A549 (cell line): ENCODE data around the gene PAQR5. TPM values are rescaled to one million over a fixed set of nuclear protein-coding genes. Genes with fewer than 3 reads are reported as not detected.

Experiments
- ATAC-seq, 2 experiments: fragments of 200-7000 bp in 1 of 2; fragments of >200 bp in 1 of 2; cut with Nextera tagmentation in 1 of 2; cut with Tn5 transposase in 1 of 2; 3 replicates each; pipeline versions ENCODE4 v1.8.0 to v1.9.1; 2018 to 2020; ENCODE audit warnings: mild to moderate bottlenecking in 1 of 2, moderate library complexity in 1 of 2
- CTCF ChIA-PET: fragments of 300-600 bp; sonication (Branson Sonifier 250); formaldehyde crosslinking; extraction: SDS; loops from one replicate; lab custom pipeline; 2021; ENCODE audit warnings: antibody characterized with exemption, inconsistent platforms; lab: Yijun Ruan, JAX
- POLR2A ChIA-PET: fragments of 350-600 bp; formaldehyde crosslinking; extraction: SDS; loops from one replicate; lab custom pipeline; 2021; ENCODE audit warnings: antibody characterized with exemption, inconsistent platforms; lab: Yijun Ruan, JAX
- DNase-seq, 2 experiments: peaks; one replicate each; pipeline versions ENCODE4 v3.0.0 to v3.0.0-alpha.2; 2011 to 2016; ENCODE audit warnings: low read depth in 1 of 2, low spot score in 1 of 2
- FAIRE-seq: peaks from 2 replicates; lab custom pipeline; 2011; peaks lifted over from hg19 to GRCh38; lab: Jason Lieb, UNC
- H3K27ac ChIP-seq, 2 experiments: fragments of >200 bp; sonication (Bioruptor Twin); formaldehyde crosslinking; 3 replicates each; pipeline ENCODE4 v1.5.1; 2016 to 2017
- H3K4me1 ChIP-seq: fragments of >200 bp; sonication (Bioruptor Twin); formaldehyde crosslinking; 3 replicates; pipeline ENCODE4 v1.6.1; 2016
- H3K4me2 ChIP-seq: fragments of >200 bp; sonication (Bioruptor Twin); formaldehyde crosslinking; 3 replicates; pipeline ENCODE4 v1.6.1; 2016
- H3K4me3 ChIP-seq: fragments of >200 bp; sonication (Bioruptor Twin); formaldehyde crosslinking; 3 replicates; pipeline ENCODE4 v1.5.1; 2016
- H3K9me3 ChIP-seq: fragments of >200 bp; sonication (Bioruptor Twin); formaldehyde crosslinking; 3 replicates; pipeline ENCODE4 v1.6.1; 2016
- ATOH8 ChIP-seq: fragments of 250-450 bp; sonication (Bioruptor Pico); IDR thresholded peaks from 2 replicates; pipeline ENCODE4 v1.5.0; 2020; ENCODE audit warnings: low read depth, mild to moderate bottlenecking, moderate library complexity
- BHLHE40 ChIP-seq: IDR thresholded peaks from 2 replicates; pipeline ENCODE4 v1.6.1; 2012; ENCODE audit warnings: low read depth, low read length, inconsistent platforms
- CBX8 ChIP-seq: fragments of 200-600 bp; sonication (generic); IDR thresholded peaks from 2 replicates; pipeline ENCODE4 v1.6.1; 2016
- CEBPB ChIP-seq, 2 experiments: fragments of >200 bp in 1 of 2; sonication (Bioruptor Twin) in 1 of 2; formaldehyde crosslinking in 1 of 2; IDR thresholded peaks; 2 replicates each; pipeline ENCODE4 v1.6.1; 2012 to 2016
- CHD4 ChIP-seq: fragments of 200-600 bp; sonication (generic); IDR thresholded peaks from 2 replicates; pipeline ENCODE4 v1.6.1; 2016; ENCODE audit warnings: antibody characterized with exemption, mild to moderate bottlenecking, borderline replicate concordance
- EHF ChIP-seq: fragments of 250-450 bp; sonication (Bioruptor Pico); IDR thresholded peaks from 2 replicates; pipeline ENCODE4 v1.5.0; 2020; ENCODE audit warnings: mild to moderate bottlenecking
- FOSB ChIP-seq: fragments of 250-450 bp; sonication (Bioruptor Pico); IDR thresholded peaks from 2 replicates; pipeline ENCODE4 v1.5.0; 2020; ENCODE audit warnings: mild to moderate bottlenecking, moderate library complexity
- GATA3 ChIP-seq: IDR thresholded peaks from 2 replicates; pipeline ENCODE4 v1.6.1; 2012; ENCODE audit warnings: borderline replicate concordance
- HDAC2 ChIP-seq: fragments of 200-600 bp; sonication (generic); IDR thresholded peaks from 2 replicates; pipeline ENCODE4 v1.6.1; 2016
- HES2 ChIP-seq: fragments of >200 bp; sonication (Bioruptor Twin); formaldehyde crosslinking; IDR thresholded peaks from 2 replicates; pipeline ENCODE4 v1.6.1; 2016
- HEYL ChIP-seq: fragments of 250-450 bp; sonication (Bioruptor Pico); IDR thresholded peaks from 2 replicates; pipeline ENCODE4 v1.8.0; 2021; ENCODE audit warnings: mild to moderate bottlenecking, moderate library complexity
- HOXA7 ChIP-seq: fragments of 250-450 bp; sonication (Bioruptor Pico); IDR thresholded peaks from 2 replicates; pipeline ENCODE4 v1.5.0; 2020; ENCODE audit warnings: mild to moderate bottlenecking, moderate library complexity
- HOXB13 ChIP-seq: fragments of 250-450 bp; sonication (Bioruptor Pico); IDR thresholded peaks from 2 replicates; pipeline ENCODE4 v1.5.0; 2020; ENCODE audit warnings: low read depth, mild to moderate bottlenecking, moderate library complexity
- KDM1A ChIP-seq: fragments of 200-600 bp; sonication (generic); IDR thresholded peaks from 2 replicates; pipeline ENCODE4 v1.6.1; 2016; ENCODE audit warnings: low read depth, mild to moderate bottlenecking
- MAZ ChIP-seq: fragments of 150-350 bp; IDR thresholded peaks from 2 replicates; pipeline ENCODE4 v1.6.1; 2014; ENCODE audit warnings: antibody characterized with exemption, low read depth, low read length, borderline replicate concordance
- MYC ChIP-seq: IDR thresholded peaks from 2 replicates; pipeline ENCODE4 v1.6.1; 2012; ENCODE audit warnings: mild to moderate bottlenecking, inconsistent platforms, low read length, improper control_type of control experiment, borderline replicate concordance
- NFE2L2 ChIP-seq: fragments of 150-350 bp; conservative IDR thresholded peaks from 2 replicates; pipeline ENCODE4 v1.6.1; 2014; ENCODE audit warnings: low read length
- NPAS2 ChIP-seq: fragments of 250-450 bp; sonication (Bioruptor Pico); IDR thresholded peaks from 2 replicates; pipeline ENCODE4 v1.8.0; 2022; ENCODE audit warnings: mild to moderate bottlenecking, moderate library complexity, borderline replicate concordance
- NR3C1 ChIP-seq: fragments of >200 bp; sonication (Bioruptor Twin); formaldehyde crosslinking; IDR thresholded peaks from 3 replicates; pipeline ENCODE4 v1.6.1; 2017
- PHF8 ChIP-seq: fragments of 200-600 bp; sonication (generic); IDR thresholded peaks from 2 replicates; pipeline ENCODE4 v1.6.1; 2016; ENCODE audit warnings: low read depth, mild to moderate bottlenecking, antibody characterized with exemption, moderate library complexity, borderline replicate concordance
- POLR2AphosphoS2 ChIP-seq: conservative IDR thresholded peaks from 2 replicates; pipeline ENCODE4 v1.6.1; 2012; ENCODE audit warnings: low read length, improper control_type of control experiment, inconsistent platforms
- RCOR1 ChIP-seq: fragments of 150-350 bp; IDR thresholded peaks from 2 replicates; pipeline ENCODE4 v1.6.1; 2014; ENCODE audit warnings: antibody characterized with exemption, low read length, low read depth
- RNF2 ChIP-seq: fragments of 200-600 bp; sonication (generic); IDR thresholded peaks from 2 replicates; pipeline ENCODE4 v1.6.1; 2016; ENCODE audit warnings: low read depth, mild to moderate bottlenecking, antibody characterized with exemption, moderate library complexity, borderline replicate concordance
- SREBF2 ChIP-seq: fragments of 450-650 bp; IDR thresholded peaks from 2 replicates; pipeline ENCODE4 v1.6.1; 2014; ENCODE audit warnings: mild to moderate bottlenecking, moderate library complexity
- TFCP2L1 ChIP-seq: fragments of 250-450 bp; sonication (Bioruptor Pico); IDR thresholded peaks from 2 replicates; pipeline ENCODE4 v1.5.0; 2021; ENCODE audit warnings: mild to moderate bottlenecking
- TP53 ChIP-seq: fragments of 250-450 bp; sonication (Bioruptor Pico); IDR thresholded peaks from 2 replicates; pipeline ENCODE4 v1.5.0; 2021; ENCODE audit warnings: mild to moderate bottlenecking, moderate library complexity
- ZFP36 ChIP-seq: fragments of 450-650 bp; IDR thresholded peaks from 2 replicates; pipeline ENCODE4 v1.6.1; 2014; ENCODE audit warnings: borderline replicate concordance; ENCODE audit not compliant: partially characterized antibody
- ZSCAN20 ChIP-seq: fragments of 250-450 bp; sonication (Bioruptor Pico); IDR thresholded peaks from 2 replicates; pipeline ENCODE4 v1.8.0; 2022; ENCODE audit warnings: mild to moderate bottlenecking, moderate library complexity
- WGBS: methylation state at CpG from one replicate; pipeline ENCODE4 v1.1.6; 2017; ENCODE audit errors: missing lambda C conversion rate; 5-methylcytosine and 5-hydroxymethylcytosine counted together
- polyA plus RNA-seq, 4 experiments: library from polyadenylated mRNA; depleted of rRNA in 3 of 4; stranded (reverse); fragments of >200 nt; fragmentation: RNase III in 1 of 4; extraction: RNeasy Plus Mini Kit Qiagen cat#74134 plus additional on column Dnase treatment in 1 of 4; gene quantifications; 2 replicates in 3 of 4; 3 replicates in 1 of 4; pipeline ENCODE4 v1.2.3, GENCODE V29; 2011 to 2017
- TF ChIP-seq, protein P1 (sequence below): IDR thresholded peaks from 2 replicates; pipeline ENCODE4 v1.6.1; 2012
- TF ChIP-seq, protein P2 (sequence below): IDR thresholded peaks from 2 replicates; pipeline ENCODE4 v1.6.1; 2012; ENCODE audit warnings: low read depth, borderline replicate concordance
- TF ChIP-seq, protein P3 (sequence below): IDR thresholded peaks from 2 replicates; pipeline ENCODE4 v1.6.1; 2012

The PAQR5 gene
- polyA plus RNA-seq, 2 of the 4 experiments (the other 2 are of a cell fraction) = 104 to 114 TPM

DNA sequence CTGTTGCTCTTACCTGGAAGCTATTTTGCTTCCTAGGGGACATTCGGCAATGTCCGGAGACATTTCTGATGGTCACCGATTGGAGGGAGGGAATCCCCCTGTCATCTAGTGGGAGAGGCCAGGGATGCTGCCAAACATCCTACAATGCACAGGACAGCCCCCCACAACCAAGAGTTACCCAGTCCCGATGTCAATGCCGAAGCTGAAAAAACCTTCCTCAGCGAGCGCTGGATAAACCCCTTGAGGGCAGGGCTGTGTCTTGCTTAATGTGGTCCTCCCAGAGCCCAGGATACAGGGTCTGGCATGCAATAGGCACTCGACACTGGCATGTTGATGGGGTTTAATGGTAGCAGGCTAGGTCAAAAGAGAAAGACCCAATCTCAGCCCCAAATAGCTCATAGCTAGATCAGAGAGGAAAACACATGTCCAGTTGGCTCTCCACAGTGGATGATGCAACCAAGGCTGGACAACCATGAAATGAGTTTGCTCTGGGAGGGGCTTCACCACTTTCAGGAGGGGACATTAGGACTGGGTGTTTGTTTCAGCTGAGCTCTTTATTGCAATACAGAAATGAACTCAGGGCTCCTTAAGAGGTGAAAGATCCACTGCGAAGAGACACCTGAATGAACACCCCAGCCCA, 16.5 kb upstream of the PAQR5 start:
- no peak for ATAC-seq
- CTCF ChIA-PET = interaction anchor here (0.6 to 2.7 kb wide), 7 partner anchors 8 to 223 kb away, joined by 3 to 8 read pairs (median 5); no protein-coding TSS in a partner anchor
- Histone ChIP-seq H3K4me1 (no peaks in the 10 kb centered on the region), H3K4me3 (no peak overlapping the region), H3K27ac (no peak overlapping the region), H3K9me3 (no peaks in the 10 kb centered on the region), H3K4me2 (no peak overlapping the region)
- TF ChIP-seq CHD4 (no peak), NR3C1 (no peak), PHF8 (no peak), NFE2L2 (no peak), HOXB13 (no peak), HEYL (CRISPR knock-in tag) (no peak), RCOR1 (no peak), RNF2 (no peak), CBX8 (no peak), HES2 (no peak), TP53 (CRISPR knock-in tag) (no peak), NPAS2 (no peak), EHF (CRISPR knock-in tag) (no peak), HDAC2 (no peak), MYC (no peak), KDM1A (no peak)
- TF ChIP-seq, protein P1, sequence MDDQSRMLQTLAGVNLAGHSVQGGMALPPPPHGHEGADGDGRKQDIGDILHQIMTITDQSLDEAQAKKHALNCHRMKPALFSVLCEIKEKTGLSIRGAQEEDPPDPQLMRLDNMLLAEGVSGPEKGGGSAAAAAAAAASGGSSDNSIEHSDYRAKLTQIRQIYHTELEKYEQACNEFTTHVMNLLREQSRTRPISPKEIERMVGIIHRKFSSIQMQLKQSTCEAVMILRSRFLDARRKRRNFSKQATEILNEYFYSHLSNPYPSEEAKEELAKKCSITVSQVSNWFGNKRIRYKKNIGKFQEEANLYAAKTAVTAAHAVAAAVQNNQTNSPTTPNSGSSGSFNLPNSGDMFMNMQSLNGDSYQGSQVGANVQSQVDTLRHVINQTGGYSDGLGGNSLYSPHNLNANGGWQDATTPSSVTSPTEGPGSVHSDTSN = no peak
- TF ChIP-seq, protein P2, sequence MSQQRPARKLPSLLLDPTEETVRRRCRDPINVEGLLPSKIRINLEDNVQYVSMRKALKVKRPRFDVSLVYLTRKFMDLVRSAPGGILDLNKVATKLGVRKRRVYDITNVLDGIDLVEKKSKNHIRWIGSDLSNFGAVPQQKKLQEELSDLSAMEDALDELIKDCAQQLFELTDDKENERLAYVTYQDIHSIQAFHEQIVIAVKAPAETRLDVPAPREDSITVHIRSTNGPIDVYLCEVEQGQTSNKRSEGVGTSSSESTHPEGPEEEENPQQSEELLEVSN = no peak
- no peak for DNase-seq
- POLR2A ChIA-PET = no interaction called here
- no peak for FAIRE-seq
- WGBS = 86% methylated on average over 9 of the region's 9 CpGs

DNA sequence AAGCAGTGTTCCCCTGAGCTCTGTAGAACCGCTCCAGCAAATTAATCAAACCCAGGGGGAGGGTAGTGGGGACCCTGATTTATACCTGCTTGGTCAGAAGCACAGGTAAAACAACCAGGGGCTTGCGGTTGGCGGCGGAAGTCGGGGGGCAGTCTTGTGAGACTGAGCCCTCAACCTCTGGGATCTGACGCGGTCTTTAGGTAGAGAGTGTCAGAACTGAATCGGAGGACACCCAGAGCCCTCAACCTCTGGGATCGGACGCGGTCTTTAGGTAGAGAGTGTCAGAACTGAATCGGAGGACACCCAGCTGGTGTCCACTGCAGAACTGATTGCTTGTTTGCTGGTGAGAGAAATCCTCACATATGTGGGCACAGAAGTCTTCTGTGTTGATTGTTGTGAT, 12.9 kb upstream of the PAQR5 start:
- ChIA-PET CTCF (interaction anchor here (0.6 kb wide), 1 partner anchor 11 kb away, joined by 3 read pairs; no protein-coding TSS in a partner anchor), POLR2A (no interaction called here)
- FAIRE-seq (peak; percentile 84), DNase-seq (no peak), ATAC-seq (no peak)
- H3K27ac ChIP-seq = no peak overlapping the region
- H3K4me1 ChIP-seq = peaks cover 20% of the 10 kb centered on the region
- no peaks in the 10 kb centered on the region for H3K9me3 ChIP-seq
- H3K4me2 ChIP-seq = no peak overlapping the region
- WGBS = 93% methylated on average over 12 of the region's 12 CpGs
- TF ChIP-seq, protein P3, sequence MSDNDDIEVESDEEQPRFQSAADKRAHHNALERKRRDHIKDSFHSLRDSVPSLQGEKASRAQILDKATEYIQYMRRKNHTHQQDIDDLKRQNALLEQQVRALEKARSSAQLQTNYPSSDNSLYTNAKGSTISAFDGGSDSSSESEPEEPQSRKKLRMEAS = no peak
- no peak for TF ChIP-seq NPAS2
- TF ChIP-seq MAZ = no peak
- TF ChIP-seq ZFP36 = no peak
- no peak for TF ChIP-seq POLR2AphosphoS2
- no peak for TF ChIP-seq BHLHE40
- TF ChIP-seq KDM1A = no peak
- no peak for TF ChIP-seq ZSCAN20
- TF ChIP-seq TFCP2L1 (CRISPR knock-in tag) = no peak
- no peak for TF ChIP-seq RCOR1
- TF ChIP-seq CEBPB (IDR thresholded peaks at IDR 0.05) = no peak
- TF ChIP-seq SREBF2 = no peak
- TF ChIP-seq CBX8 = no peak
- no peak for TF ChIP-seq ATOH8 (CRISPR knock-in tag)
- no peak for TF ChIP-seq RNF2
- no peak for TF ChIP-seq HES2
- no peak for TF ChIP-seq FOSB (CRISPR knock-in tag)
- TF ChIP-seq GATA3 = no peak
- TF ChIP-seq HOXA7 = no peak
- no peak for TF ChIP-seq HDAC2
- H3K4me3 ChIP-seq = no peak overlapping the region
